Cortex of kidney (tissue), 1 donor: Measurements from ENCODE around the gene CCDC169.

ENCODE experiments used
- DNase-seq: peaks from one replicate; lab custom pipeline; 2025; lab: John Stamatoyannopoulos, UW

The CCDC169 gene

DNA sequence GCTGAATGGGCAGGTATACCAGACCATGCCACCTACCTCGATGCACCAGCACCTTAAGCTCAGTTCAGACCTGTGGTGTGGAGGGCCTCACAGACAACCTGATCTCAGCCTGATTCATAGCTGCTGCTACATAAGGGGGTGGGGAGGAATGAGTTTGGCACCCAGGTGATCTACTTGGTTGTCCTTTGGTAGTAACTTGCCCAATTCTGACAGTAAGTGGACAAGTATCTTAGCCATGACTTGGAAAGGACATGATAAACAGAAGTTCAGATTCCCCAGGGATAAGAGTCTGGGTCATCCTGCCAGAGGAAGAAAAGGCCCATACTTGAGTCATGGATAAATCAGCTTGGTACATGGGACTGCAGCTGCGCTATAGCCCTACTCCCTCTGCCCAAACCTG lies 54.9 kb downstream of the CCDC169 start:
- no peak for DNase-seq

DNA sequence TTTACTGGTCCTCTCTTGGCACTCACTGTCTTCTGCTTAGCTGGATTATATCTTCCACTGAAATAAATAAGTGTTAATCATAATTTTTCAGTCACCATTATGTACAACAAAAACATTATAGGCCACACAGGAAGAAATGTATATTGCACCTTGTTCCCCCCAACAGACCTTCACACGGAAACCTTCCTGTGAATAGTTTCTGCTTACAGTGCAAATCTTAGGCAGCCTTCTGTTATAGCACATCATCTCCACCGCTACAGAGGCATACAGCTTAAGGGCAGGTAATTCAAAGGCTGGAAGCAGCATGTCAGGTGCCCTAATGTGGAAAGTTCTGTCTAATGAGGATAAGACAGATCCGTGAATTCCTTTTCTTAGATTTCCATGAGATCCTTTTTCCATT lies 66.4 kb downstream of the CCDC169 start:
- no peak for DNase-seq

DNA sequence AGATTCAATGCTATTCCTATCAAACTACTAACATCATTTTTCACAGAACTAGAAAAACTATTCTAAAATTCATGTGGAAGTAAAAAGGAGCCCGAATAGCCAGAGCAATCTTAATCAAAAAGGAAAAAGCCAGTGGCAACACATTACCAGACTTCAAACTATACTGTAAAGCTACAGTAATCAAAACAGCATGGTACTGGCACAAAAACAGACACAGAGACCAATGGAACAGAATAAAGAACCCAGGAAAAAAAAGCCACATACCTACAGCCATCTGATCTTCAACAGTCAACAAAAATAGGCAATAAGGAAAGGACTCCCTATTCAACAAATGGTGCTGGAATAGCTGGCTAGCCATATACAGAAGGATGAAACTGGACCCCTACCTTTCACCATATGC lies 72.9 kb downstream of the CCDC169 start:
- no peak for DNase-seq

DNA sequence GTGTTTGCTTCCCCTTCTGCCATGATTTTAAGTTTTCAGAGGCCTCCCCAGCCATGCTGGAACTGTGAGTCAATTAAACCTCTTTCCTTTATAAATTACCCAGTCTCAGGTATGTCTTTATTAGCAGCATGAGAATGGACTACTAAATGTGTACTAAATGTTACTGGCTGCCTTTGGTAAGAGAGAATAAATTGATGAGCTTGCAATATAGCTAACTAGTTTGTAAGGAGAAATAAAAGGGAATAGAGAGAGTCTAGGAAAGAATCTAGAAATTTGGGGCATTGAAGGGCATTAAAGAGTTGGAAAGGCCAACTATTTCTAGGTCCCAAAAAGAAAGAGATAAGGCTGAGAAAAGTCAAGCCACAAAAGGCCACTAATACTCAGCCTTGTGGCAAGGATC lies 77.7 kb downstream of the CCDC169 start:
- no peak for DNase-seq

DNA sequence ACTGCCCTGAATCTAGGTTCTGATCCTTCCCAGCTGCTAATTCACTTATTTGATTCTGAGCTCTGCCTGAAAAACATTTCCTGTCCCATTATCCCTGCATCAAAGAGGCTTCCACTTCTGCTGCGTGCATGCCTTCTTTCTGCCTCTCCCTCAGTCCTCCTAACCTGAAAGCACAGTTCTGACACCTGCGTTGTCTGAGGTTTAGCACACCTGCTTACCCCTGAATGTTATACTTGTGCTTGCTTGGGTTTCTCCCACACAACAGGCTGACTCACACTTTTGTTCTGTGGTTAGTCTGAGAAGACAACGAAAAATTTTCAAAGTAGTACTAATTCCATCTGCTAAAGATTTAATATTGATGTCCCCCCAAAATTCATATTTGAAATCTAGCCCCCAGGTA lies 80.2 kb downstream of the CCDC169 start:
- no peak for DNase-seq

DNA sequence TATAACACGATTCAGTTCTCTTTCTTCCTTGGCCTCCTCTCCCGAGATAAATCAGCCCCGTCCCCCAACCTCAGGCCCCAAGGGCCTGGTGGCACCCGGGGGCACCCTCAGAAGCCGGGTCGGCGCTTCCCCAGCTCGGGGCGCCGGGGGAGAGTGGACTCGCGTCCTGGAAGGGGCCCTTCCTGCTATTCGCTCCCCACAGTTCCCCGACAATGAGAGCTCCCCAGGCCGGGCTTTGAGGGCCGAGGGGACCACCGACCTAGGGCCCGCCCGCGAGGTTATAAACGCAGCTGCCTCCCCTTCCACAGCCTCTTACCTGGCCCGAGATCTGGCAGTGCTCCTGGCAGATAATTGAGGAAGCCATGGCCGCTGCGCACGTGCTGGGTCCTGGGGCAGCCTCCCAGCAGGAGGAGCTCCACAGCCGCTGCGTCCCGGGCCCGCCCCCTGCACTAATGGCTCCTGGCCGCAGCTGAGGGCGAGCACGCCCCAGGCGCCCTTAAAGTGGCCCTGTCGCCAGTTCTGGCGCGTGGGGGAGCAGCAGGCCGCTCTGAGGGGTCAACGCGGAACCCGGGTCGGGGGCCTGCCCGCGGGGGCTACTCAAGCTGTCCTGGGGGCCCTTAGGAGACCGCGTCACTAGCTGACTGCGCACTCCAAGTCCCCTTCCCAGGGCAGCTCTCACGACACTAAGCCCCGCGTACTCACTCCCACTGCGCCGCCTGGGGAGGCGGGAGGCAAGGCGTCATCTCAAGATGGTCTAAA lies 83.3 kb downstream of the CCDC169 start, which contains the start of gene SOHLH2:
SOHLH2 (minus strand) TSS at position 394 of the 759 bp plus-strand sequence; CDS start at position 364, 30 bp downstream.
- DNase-seq: no peak

DNA sequence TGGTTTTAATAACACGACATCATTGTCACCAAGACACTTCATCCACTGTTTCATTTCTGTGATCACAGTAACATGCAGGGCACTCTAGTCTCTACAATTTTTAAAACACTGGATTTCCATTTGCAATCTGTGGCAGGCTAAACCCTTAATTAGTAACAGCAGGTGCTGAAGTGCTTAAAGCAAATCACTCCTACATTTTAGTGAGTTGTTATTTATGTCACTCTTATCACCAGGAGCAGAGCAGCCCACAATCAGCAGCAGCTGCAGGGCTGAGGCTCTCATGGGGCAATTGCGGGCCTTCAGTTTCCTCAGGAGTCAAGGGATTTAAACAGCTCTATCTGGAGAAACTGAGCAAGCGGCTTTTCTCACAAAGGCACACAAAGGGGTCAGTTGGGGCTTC lies 84.8 kb downstream of the CCDC169 start:
- no peak for DNase-seq

DNA sequence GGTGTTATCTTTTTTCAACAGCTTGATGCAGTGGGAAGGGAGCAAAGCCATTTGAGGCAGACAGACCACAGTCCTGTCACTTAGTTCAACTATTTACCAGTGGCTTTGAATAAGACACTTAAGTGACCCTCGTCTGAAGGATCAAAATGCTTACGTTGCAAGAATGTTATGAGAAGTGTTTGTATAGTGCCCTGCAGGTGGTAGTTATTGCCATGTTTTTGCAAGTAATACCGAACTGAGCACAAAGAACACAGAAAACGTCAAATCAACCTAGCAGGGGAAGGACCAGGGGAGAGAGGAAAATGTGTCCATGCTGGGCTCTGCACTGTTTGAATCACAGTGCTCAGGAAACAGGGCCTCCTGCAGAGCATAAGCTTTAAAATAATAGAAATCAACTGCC lies 86.0 kb downstream of the CCDC169 start:
- DNase-seq: no peak

DNA sequence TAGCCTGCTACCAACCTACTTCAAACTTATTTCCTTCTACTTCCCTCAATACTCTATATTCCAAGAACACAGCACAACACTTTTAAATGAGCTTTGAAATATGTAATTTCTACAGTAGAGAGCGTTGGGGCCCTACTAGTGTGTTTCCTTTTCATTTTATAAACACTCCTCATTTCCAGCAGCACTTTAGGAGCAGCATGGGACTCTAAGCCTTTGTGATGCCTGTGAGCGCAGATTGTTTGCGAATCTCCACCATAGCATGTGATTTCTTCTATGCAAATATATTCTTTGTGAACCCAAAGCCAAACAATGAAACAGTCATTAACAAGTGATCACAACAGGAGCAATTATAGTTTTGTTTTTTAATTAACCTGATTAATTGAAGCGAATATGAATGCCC lies 86.9 kb downstream of the CCDC169 start:
- DNase-seq: no peak

DNA sequence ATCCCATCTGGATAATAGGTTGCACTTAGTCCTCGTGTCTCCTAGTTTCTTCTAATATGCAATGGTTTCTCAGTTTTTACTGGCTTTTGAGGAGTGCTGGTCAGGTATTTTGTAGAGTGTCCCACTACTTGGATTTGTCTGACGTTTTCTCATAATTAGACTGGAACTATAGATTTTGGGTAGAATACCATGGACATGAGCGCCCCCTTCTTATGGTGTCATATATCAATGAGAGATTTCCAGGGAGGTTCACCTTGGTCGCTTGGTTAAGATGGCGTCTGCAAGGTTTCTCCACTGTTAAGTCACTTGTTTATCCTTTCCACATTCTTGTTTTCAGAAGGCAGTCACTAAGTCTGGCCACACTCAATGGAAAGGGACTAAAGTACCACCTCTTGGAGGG lies 89.9 kb downstream of the CCDC169 start:
- no peak for DNase-seq

DNA sequence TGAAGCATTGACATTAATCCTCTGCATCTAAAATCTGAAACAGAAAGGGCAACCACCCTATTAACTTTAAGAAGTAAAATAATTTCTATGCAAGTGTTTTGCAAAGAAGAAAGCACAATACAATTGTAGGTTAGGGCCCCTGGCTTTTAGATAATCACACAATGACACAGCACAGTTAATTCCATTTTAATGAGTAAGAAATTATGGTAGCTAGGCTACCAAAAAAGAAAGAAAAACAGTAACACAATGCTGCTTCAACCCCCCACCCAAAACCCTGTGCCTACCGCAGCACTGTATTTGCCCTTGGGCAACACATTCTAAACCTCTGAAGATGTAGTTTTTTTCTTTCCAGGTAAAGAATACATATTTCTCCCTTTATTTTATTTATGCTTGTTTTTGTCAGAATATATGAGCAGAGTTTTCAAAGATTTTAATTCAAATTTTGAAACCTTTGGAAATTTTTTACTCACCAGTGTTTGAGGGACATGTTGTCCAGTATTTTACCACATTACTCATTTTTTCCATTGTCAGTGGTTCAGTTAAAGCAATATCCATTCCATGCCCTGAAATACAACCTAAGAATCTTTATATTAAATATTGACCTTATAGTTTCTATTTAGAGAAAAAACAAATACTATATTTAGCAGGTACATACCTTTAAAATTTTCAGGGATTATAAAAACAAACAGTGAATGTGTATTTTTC lies 104.3 kb downstream of the CCDC169 start:
- no peak for DNase-seq

DNA sequence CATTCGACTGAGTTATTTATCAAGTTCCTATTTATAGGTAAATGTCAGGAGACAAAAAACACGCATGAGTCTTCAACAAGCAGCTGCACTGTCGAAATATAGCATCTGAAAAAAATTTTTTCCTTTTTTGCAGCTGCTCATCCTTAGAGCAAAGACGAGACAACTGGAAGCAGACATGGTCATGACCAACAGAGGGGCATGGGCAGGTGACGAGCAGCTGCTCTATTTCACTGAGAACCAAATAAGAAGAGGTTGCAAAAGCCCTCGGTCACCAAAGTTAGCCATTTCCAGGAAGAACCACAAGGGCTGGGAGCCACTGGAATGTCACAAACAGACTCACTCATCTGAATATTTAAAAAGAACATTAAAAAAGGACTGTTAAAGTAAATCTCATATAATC lies 105.4 kb downstream of the CCDC169 start:
- no peak for DNase-seq

DNA sequence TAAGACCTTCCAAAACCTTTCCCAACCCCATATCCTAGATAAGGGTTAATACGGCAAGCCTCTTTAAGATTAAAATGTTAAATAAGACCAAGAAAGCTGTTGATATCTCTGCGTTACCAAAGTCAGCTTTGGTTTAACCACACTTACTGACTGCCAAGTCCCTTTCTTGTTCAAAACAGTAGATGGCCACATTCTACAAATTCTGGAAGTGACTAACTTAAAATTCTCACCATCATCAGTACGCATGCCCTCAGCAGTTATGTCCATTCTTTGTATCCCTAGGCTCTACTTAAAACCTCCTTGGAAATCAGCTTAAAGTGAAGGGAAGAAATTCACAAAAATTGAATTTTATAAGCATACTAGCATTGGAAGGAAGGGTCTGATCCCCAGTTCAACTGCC lies 106.8 kb downstream of the CCDC169 start:
- DNase-seq: no peak

DNA sequence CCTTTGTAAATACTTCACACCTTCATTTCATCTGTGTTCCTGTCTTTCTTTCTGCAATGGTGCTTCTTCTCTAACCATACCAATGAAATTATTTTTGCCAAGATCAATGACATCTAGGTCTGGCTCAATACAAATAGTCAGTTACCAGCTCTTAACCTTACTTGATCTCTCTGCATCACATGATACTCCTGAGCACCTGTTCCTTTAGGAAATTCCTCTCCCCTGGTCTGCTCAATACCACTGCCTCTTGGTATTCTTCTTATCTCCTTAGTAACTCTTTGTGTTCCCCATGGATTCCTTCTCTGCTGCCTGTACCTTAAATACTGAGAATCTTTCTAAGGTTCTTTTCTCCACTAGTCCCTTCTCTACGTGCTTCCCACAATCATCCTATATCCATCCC lies 109.2 kb downstream of the CCDC169 start:
- no peak for DNase-seq

DNA sequence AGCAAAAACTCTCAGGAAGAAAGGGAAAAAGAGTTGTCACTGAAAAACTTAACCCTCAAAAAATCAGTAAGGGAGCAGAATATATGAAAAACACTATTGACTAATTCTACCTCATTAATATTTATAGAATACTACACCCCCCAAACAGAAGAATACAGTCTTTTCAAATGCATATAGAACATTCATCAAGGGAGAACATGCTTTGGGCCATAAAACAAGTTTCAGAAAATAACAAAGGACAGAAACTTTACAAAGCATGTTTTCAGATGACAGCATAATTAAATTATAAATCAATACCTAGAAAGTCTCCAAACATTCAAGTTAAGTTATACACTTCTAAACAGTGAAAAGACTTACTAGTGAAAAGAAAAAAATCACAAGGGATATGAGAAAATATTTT lies 113.7 kb downstream of the CCDC169 start:
- DNase-seq: no peak
